Suprapubic skin (tissue), 4 donors: ENCODE measurements around the gene TUBGCP4.

Experiments used
- CTCF ChIP-seq, 2 donors: fragments of 200-600 bp in 1 of 2; fragments of 450-650 bp in 1 of 2; sonication (generic) in 1 of 2; IDR thresholded peaks; one replicate each; pipeline ENCODE4 v1.5.1; 2016 to 2019; ENCODE audit warnings: antibody characterized with exemption in 2 of 2, mild to moderate bottlenecking in 1 of 2, moderate library complexity in 1 of 2
- EP300 ChIP-seq: sonication (generic); formaldehyde crosslinking; IDR thresholded peaks from one replicate; pipeline ENCODE4 v1.6.1; 2017; ENCODE audit warnings: antibody characterized with exemption
- POLR2A ChIP-seq, 2 donors: fragments of 450-650 bp; IDR thresholded peaks; one replicate each; pipeline ENCODE4 v1.6.1; 2017; ENCODE audit warnings: antibody characterized with exemption in 2 of 2, mild to moderate bottlenecking in 2 of 2, moderate library complexity in 2 of 2
- POLR2AphosphoS5 ChIP-seq, 3 donors: sonication (generic); formaldehyde crosslinking; IDR thresholded peaks; one replicate each; pipeline ENCODE4 v1.6.1; 2017; ENCODE audit warnings: antibody characterized with exemption in 3 of 3

- TF ChIP-seq CTCF (IDR thresholded peaks at IDR 0.05) (no peak), POLR2A (IDR thresholded peaks at IDR 0.05) (no peak), EP300 (no peak), POLR2AphosphoS5 (IDR thresholded peaks at IDR 0.05) (no peak)
Measured at GRCh38 chr15:43378601-43379000, 7.7 kb downstream of the TUBGCP4 start.
